Measurements from ENCODE around the gene NUTM1. TPM values are rescaled to one million over a fixed set of nuclear protein-coding genes. Genes with fewer than 3 reads are reported as not detected.
"Not testable (repeated sequence)": the region's sequence is repeated elsewhere in the genome, so short reads cannot be mapped to it uniquely, and the experiment has no call there.

Gene NUTM1
- total RNA-seq, 1 experiment from 2014 or later, result 0.26 TPM

GRCh38 chr15:34341381-34342212 lies 1.5 kb upstream of the NUTM1 start:
- Histone ChIP-seq H4K5ac (ENCODE audit: insufficient read length, low read depth, low read length) (no peak overlapping the region), H3K23ac (ENCODE audit: insufficient read length, low read depth, low read length) (no peak overlapping the region), H3K9ac (ENCODE audit: extremely low read depth, insufficient read length, low read length) (peak overlapping the region; percentile 34), H4K8ac (replicated peaks; ENCODE audit: insufficient read length, low read depth, low read length) (no peak overlapping the region), H3K14ac (ENCODE audit: insufficient read depth, low read length) (no peak overlapping the region), H3K56ac (ENCODE audit: insufficient read length, low read depth, low read length) (no peak overlapping the region), H3K9me3 (ENCODE audit: control insufficient read depth, low read depth, low read length) (no peaks in the 10 kb centered on the region), H3T11ph (ENCODE audit: low read length) (no peak overlapping the region), H2AFZ (ENCODE audit: low read length) (no peak overlapping the region), H4K20me1 (ENCODE audit: control insufficient read depth, insufficient read depth, insufficient read length) (no peaks in the 10 kb centered on the region), H4K91ac (ENCODE audit: insufficient read length, low read depth, low read length) (no peak overlapping the region), H2BK12ac (ENCODE audit: insufficient read length, low read depth, low read length) (no peak overlapping the region), H2AK5ac (ENCODE audit: insufficient read length, low read length) (no peak overlapping the region), H3K18ac (ENCODE audit: insufficient read length, low read depth, low read length) (no peak overlapping the region), H3K79me1 (ENCODE audit: insufficient read depth, low read depth, low read length, poor library complexity, severe bottlenecking) (peaks cover 3% of the 10 kb centered on the region), H2BK5ac (ENCODE audit: insufficient read length, low read length) (no peak overlapping the region), H3K4ac (ENCODE audit: low read depth, low read length) (no peak overlapping the region), H2BK20ac (ENCODE audit: low read depth, low read length, poor library complexity, severe bottlenecking) (no peak overlapping the region), H3K4me1 (ENCODE audit: insufficient read depth, low read length) (peaks cover 2% of the 10 kb centered on the region; the same call in 1 of the 2 replicates), H2BK15ac (ENCODE audit: low read depth, low read length) (no peak overlapping the region), H3K4me2 (ENCODE audit: insufficient read depth, insufficient read length, low read length) (peak overlapping the region; percentile 61), H3K79me2 (ENCODE audit: insufficient read depth, low read length) (peaks cover 7% of the 10 kb centered on the region; the same call in 1 of the 2 replicates), H3K27ac (ENCODE audit: insufficient read length, low read depth, low read length) (no peak overlapping the region), H2BK120ac (ENCODE audit: low read depth, low read length, poor library complexity, severe bottlenecking) (no peak overlapping the region), H3K27me3 (ENCODE audit: insufficient read depth, low read length) (no peaks in the 10 kb centered on the region), H3K23me2 (ENCODE audit: insufficient read length, low read depth, low read length, poor library complexity, severe bottlenecking) (peaks cover 7% of the 10 kb centered on the region)
- peaks cover 15 to 21% of the 10 kb centered on the region in 2 experiments for H3K4me1 Mint-ChIP-seq
- H3K9me3 Mint-ChIP-seq, result no peaks in the 10 kb centered on the region
- peak overlapping the region in 1 of 2 experiments; percentile 57; a peak in 4 of 5 replicates for H3K4me3 Mint-ChIP-seq
- no CpG with 5 or more reads among the region's 15 CpGs for WGBS (ENCODE audit: extremely low coverage, insufficient read length, low lambda C conversion rate)
- peak overlapping the region; percentile 40 to 98 (median 54); a peak in 4 of 7 replicates for H3K27ac Mint-ChIP-seq
- H3K27me3 Mint-ChIP-seq (ENCODE audit: low read depth), result peaks cover 6% of the 10 kb centered on the region
- DNase-seq, result no peak
- no peak for TF ChIP-seq CTCF (conservative IDR thresholded peaks at IDR 0.05)
- H3K36me3 Mint-ChIP-seq (ENCODE audit: insufficient read depth in 1 of 3, low read depth in 3 of 3), result peaks cover 22 to 25% (median 25%) of the 10 kb centered on the region in 3 experiments

- not testable (repeated sequence) for H2BK120ac ChIP-seq (ENCODE audit: low read depth, low read length, poor library complexity, severe bottlenecking); H4K91ac ChIP-seq (ENCODE audit: insufficient read length, low read depth, low read length); H4K8ac ChIP-seq (replicated peaks; ENCODE audit: insufficient read length, low read depth, low read length); H3K23ac ChIP-seq (ENCODE audit: insufficient read length, low read depth, low read length); H3K27me3 Mint-ChIP-seq (ENCODE audit: low read depth); H3K9me3 Mint-ChIP-seq; H4K20me1 ChIP-seq (ENCODE audit: control insufficient read depth, insufficient read depth, insufficient read length); H3K4me3 Mint-ChIP-seq; H3K27me3 ChIP-seq (ENCODE audit: insufficient read depth, low read length); H3K27ac ChIP-seq (ENCODE audit: insufficient read length, low read depth, low read length); H2BK12ac ChIP-seq (ENCODE audit: insufficient read length, low read depth, low read length); H2BK15ac ChIP-seq (ENCODE audit: low read depth, low read length); H3K79me1 ChIP-seq (ENCODE audit: insufficient read depth, low read depth, low read length, poor library complexity, severe bottlenecking); H2BK20ac ChIP-seq (ENCODE audit: low read depth, low read length, poor library complexity, severe bottlenecking); H3T11ph ChIP-seq (ENCODE audit: low read length); DNase-seq; H3K18ac ChIP-seq (ENCODE audit: insufficient read length, low read depth, low read length); H3K56ac ChIP-seq (ENCODE audit: insufficient read length, low read depth, low read length); H2AK5ac ChIP-seq (ENCODE audit: insufficient read length, low read length); H3K9me3 ChIP-seq (ENCODE audit: control insufficient read depth, low read depth, low read length); H3K23me2 ChIP-seq (ENCODE audit: insufficient read length, low read depth, low read length, poor library complexity, severe bottlenecking); H2AFZ ChIP-seq (ENCODE audit: low read length); H2BK5ac ChIP-seq (ENCODE audit: insufficient read length, low read length); H3K4ac ChIP-seq (ENCODE audit: low read depth, low read length); H4K5ac ChIP-seq (ENCODE audit: insufficient read length, low read depth, low read length); H3K4me1 ChIP-seq (ENCODE audit: insufficient read depth, low read length); H3K79me2 ChIP-seq (ENCODE audit: insufficient read depth, low read length)
- H3K36me3 Mint-ChIP-seq (ENCODE audit: insufficient read depth in 1 of 3, low read depth in 3 of 3), result peaks cover 22 to 25% (median 25%) of the 10 kb centered on the region in 3 experiments
- Histone ChIP-seq H3K4me2 (ENCODE audit: insufficient read depth, insufficient read length, low read length) (peak overlapping the region; percentile 61), H3K9ac (ENCODE audit: extremely low read depth, insufficient read length, low read length) (peak overlapping the region; percentile 93), H3K14ac (ENCODE audit: insufficient read depth, low read length) (0 out of 2 replicates have a peak overlapping the region, but pooled peaks have one; percentile 43)
- WGBS (ENCODE audit: extremely low coverage, insufficient read length, low lambda C conversion rate), result no CpG with 5 or more reads among the region's 26 CpGs
- H3K27ac Mint-ChIP-seq, result peak overlapping the region; percentile 40 to 98 (median 54); a peak in 3 of 7 replicates
- H3K4me1 Mint-ChIP-seq, result peaks cover 10 to 15% of the 10 kb centered on the region in 2 experiments
These were observed 840 bp upstream of the NUTM1 start for GRCh38 chr15:34342213-34342736.

Data from H9 (cell line).